ENCODE data around the gene BUD31. TPM values are rescaled to one million over a fixed set of nuclear protein-coding genes. Genes with fewer than 3 reads are reported as not detected.
"Not testable (repeated sequence)": the region's sequence is repeated elsewhere in the genome, so short reads cannot be mapped to it uniquely, and the experiment has no call there.

Gene BUD31
- total RNA-seq, 2 experiments from 2014 or later, result 101 to 110 TPM

DNA sequence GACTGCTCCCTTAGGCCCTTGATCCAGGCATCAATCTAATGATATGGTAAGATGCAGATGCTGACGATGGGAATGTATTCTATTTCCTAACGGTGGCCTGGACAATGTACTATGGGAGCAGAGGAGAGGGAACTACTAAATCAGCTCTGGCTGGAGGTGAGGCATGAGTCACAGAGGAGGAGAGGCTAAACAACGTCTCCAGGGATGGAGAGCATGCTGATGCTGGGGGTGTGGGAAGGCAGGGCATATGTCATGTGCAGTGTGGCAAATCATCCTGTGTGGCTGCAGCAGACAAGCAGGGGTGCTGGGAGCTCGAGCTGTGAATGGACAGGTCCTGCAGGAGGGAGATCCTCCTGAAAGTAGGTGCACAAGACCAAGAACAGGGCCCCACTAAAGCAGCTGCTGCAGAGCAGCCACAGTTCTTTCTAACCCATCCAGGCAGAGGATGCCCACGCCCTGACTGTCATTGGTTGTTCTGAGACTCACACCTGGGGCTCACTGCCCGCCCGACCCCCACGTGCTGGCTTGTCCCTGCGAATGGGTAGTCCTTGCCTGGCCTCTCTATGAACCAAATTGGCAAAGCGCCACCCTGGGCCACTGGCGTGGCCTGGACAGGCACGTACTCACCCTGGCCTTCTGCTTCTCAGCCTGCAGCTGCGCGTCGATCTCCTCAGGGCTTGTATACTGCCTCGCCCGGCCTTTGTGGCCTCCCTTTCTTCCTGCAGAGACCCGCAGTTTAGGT lies 4.4 kb upstream of the BUD31 start:
- H3K4me1 Mint-ChIP-seq (ENCODE audit: low read depth), result peaks cover 29% of the 10 kb centered on the region
- DNase-seq (no peak), ATAC-seq (no peak)
- POLR2A ChIA-PET, result interaction anchor here (0.6 kb wide), 1 partner anchor 10 kb away, joined by 3 read pairs; no protein-coding TSS in a partner anchor
- H3K36me3 Mint-ChIP-seq (ENCODE audit: low read depth), result peaks cover 36% of the 10 kb centered on the region
- H3K9me3 Mint-ChIP-seq (ENCODE audit: insufficient read depth), result no peaks in the 10 kb centered on the region
- CTCF ChIA-PET, result no interaction called here
- peak overlapping the region; percentile 37 for H3K27ac Mint-ChIP-seq
- H3K4me3 Mint-ChIP-seq, result no peak overlapping the region
- H3K27me3 Mint-ChIP-seq (ENCODE audit: low read depth), result no peaks in the 10 kb centered on the region

DNA sequence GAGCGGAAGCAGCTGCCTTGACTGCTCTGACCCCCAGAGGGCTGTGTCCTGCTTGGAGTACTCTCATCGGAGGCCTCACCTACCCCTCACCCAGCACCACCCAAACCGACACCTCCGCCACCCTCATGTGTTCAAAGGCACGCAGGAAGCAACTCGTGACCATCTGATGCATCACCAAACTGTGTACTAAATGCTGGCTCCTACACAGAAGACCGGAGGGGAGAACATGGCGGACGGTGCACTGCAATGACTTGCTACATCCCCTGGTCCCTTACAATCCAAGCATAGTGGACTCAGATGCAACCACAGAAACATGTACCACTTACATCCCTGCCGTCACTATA lies 3.8 kb upstream of the BUD31 start:
- no peak overlapping the region for H3K27ac Mint-ChIP-seq
- peaks cover 33% of the 10 kb centered on the region for H3K4me1 Mint-ChIP-seq (ENCODE audit: low read depth)
- DNase-seq (no peak), ATAC-seq (no peak)
- no peaks in the 10 kb centered on the region for H3K9me3 Mint-ChIP-seq (ENCODE audit: insufficient read depth)
- POLR2A ChIA-PET, result no interaction called here
- H3K27me3 Mint-ChIP-seq (ENCODE audit: low read depth), result no peaks in the 10 kb centered on the region
- H3K36me3 Mint-ChIP-seq (ENCODE audit: low read depth), result peaks cover 38% of the 10 kb centered on the region
- CTCF ChIA-PET, result interaction anchor here (1.0 kb wide), 1 partner anchor 18 kb away, joined by 4 read pairs; no protein-coding TSS in a partner anchor
- H3K4me3 Mint-ChIP-seq, result no peak overlapping the region

GRCh38 chr7:99406557-99406956 lies 2.2 kb upstream of the BUD31 start:
- H3K27me3 Mint-ChIP-seq (ENCODE audit: low read depth), result no peaks in the 10 kb centered on the region
- CTCF ChIA-PET, result interaction anchor here (1.2 to 3.2 kb wide), 7 partner anchors 7 to 345 kb away, joined by 3 to 17 read pairs (median 6); no protein-coding TSS in a partner anchor
- DNase-seq (peak; percentile 33), ATAC-seq (no peak)
- POLR2A ChIA-PET, result interaction anchor here (1.0 to 4.0 kb wide), 8 partner anchors 7 to 151 kb away, joined by 3 to 53 read pairs (median 23); partner anchors contain the start of genes ARPC1B, ZKSCAN5 and ZNF655
- H3K36me3 Mint-ChIP-seq (ENCODE audit: low read depth), result peaks cover 34% of the 10 kb centered on the region
- peaks cover 46% of the 10 kb centered on the region for H3K4me1 Mint-ChIP-seq (ENCODE audit: low read depth)
- peak overlapping the region; percentile 98 for H3K4me3 Mint-ChIP-seq
- H3K9me3 Mint-ChIP-seq (ENCODE audit: insufficient read depth), result no peaks in the 10 kb centered on the region
- H3K27ac Mint-ChIP-seq, result peak overlapping the region; percentile 99

GRCh38 chr7:99407872-99408378 lies 844 bp upstream of the BUD31 start:
- Mint-ChIP-seq H3K4me1 (ENCODE audit: low read depth) (peaks cover 48% of the 10 kb centered on the region), H3K4me3 (peak overlapping the region; percentile 98), H3K27me3 (ENCODE audit: low read depth) (no peaks in the 10 kb centered on the region), H3K9me3 (ENCODE audit: insufficient read depth) (no peaks in the 10 kb centered on the region), H3K36me3 (ENCODE audit: low read depth) (peaks cover 39% of the 10 kb centered on the region), H3K27ac (peak overlapping the region; percentile 99)
- DNase-seq (peak; percentile 49), ATAC-seq (peak; percentile 13)
- ChIA-PET CTCF (interaction anchor here (1.0 to 3.2 kb wide), 9 partner anchors 9 to 347 kb away, joined by 3 to 17 read pairs (median 4); no protein-coding TSS in a partner anchor), POLR2A (interaction anchor here (0.7 to 4.0 kb wide), 12 partner anchors 8 to 674 kb away, joined by 3 to 53 read pairs (median 10); partner anchors contain the start of genes ARPC1B, CPSF4, PTCD1 and ZKSCAN5)

GRCh38 chr7:99409192-99409572 lies 413 bp downstream of the BUD31 start:
- peak overlapping the region; percentile 98 for H3K4me3 Mint-ChIP-seq
- ChIA-PET POLR2A (interaction anchor here (0.6 to 4.0 kb wide), 24 partner anchors 8 to 690 kb away, joined by 3 to 53 read pairs (median 4); partner anchors contain the start of genes ARPC1A, ARPC1B, ATP5MF and CPSF4), CTCF (interaction anchor here (0.6 to 3.2 kb wide), 9 partner anchors 10 to 67 kb away, joined by 3 to 17 read pairs (median 3); partner anchors contain the start of genes CPSF4 and PTCD1)
- H3K9me3 Mint-ChIP-seq (ENCODE audit: insufficient read depth), result no peaks in the 10 kb centered on the region
- H3K27me3 Mint-ChIP-seq (ENCODE audit: low read depth), result no peaks in the 10 kb centered on the region
- H3K36me3 Mint-ChIP-seq (ENCODE audit: low read depth), result peaks cover 34% of the 10 kb centered on the region
- peaks cover 48% of the 10 kb centered on the region for H3K4me1 Mint-ChIP-seq (ENCODE audit: low read depth)
- H3K27ac Mint-ChIP-seq, result peak overlapping the region; percentile 99
- ATAC-seq, result peak; percentile 14
- no peak for DNase-seq

GRCh38 chr7:99409806-99410205 lies 1.0 kb downstream of the BUD31 start:
- DNase-seq, result no peak
- Mint-ChIP-seq H3K4me1 (ENCODE audit: low read depth) (peaks cover 44% of the 10 kb centered on the region), H3K36me3 (ENCODE audit: low read depth) (peaks cover 34% of the 10 kb centered on the region), H3K27me3 (ENCODE audit: low read depth) (no peaks in the 10 kb centered on the region), H3K4me3 (peak overlapping the region; percentile 98), H3K9me3 (ENCODE audit: insufficient read depth) (no peaks in the 10 kb centered on the region), H3K27ac (peak overlapping the region; percentile 99)
- CTCF ChIA-PET, result interaction anchor here (1.6 to 1.9 kb wide), 2 partner anchors 44 to 49 kb away, joined by 3 to 4 read pairs; no protein-coding TSS in a partner anchor
- POLR2A ChIA-PET, result interaction anchor here (1.1 to 3.4 kb wide), 6 partner anchors 10 to 91 kb away, joined by 4 to 23 read pairs (median 6); partner anchors contain the start of genes ARPC1A and ZNF394
- no peak for ATAC-seq

DNA sequence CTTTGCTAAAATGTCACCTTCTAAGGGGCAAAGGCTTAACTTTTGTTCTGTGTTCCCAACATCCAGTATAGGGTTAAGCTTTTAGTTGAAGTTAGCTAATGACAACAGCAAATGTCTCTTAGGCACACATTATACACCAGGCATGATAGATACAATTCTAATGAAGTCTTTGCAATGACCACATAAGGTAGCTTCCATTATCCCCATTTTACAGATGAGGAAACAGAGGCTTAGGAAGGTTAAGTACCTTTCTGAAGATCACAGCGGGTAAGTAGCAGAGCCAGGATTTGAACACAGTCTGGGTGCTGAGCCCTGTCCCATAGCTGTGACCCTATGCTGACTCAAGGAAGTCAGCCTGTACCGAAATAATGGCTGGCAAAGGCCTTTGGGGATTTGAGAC lies 1.9 kb downstream of the BUD31 start:
- no peak for ATAC-seq
- Mint-ChIP-seq H3K4me1 (ENCODE audit: low read depth) (peaks cover 46% of the 10 kb centered on the region), H3K9me3 (ENCODE audit: insufficient read depth) (no peaks in the 10 kb centered on the region), H3K27me3 (ENCODE audit: low read depth) (no peaks in the 10 kb centered on the region), H3K27ac (peak overlapping the region; percentile 39), H3K36me3 (ENCODE audit: low read depth) (peaks cover 42% of the 10 kb centered on the region), H3K4me3 (peak overlapping the region; percentile 98)
- POLR2A ChIA-PET, result interaction anchor here (2.3 kb wide), 1 partner anchor 9 kb away, joined by 6 read pairs; no protein-coding TSS in a partner anchor
- DNase-seq, result no peak
- CTCF ChIA-PET, result interaction anchor here (1.9 kb wide), 1 partner anchor 45 kb away, joined by 4 read pairs; no protein-coding TSS in a partner anchor

DNA sequence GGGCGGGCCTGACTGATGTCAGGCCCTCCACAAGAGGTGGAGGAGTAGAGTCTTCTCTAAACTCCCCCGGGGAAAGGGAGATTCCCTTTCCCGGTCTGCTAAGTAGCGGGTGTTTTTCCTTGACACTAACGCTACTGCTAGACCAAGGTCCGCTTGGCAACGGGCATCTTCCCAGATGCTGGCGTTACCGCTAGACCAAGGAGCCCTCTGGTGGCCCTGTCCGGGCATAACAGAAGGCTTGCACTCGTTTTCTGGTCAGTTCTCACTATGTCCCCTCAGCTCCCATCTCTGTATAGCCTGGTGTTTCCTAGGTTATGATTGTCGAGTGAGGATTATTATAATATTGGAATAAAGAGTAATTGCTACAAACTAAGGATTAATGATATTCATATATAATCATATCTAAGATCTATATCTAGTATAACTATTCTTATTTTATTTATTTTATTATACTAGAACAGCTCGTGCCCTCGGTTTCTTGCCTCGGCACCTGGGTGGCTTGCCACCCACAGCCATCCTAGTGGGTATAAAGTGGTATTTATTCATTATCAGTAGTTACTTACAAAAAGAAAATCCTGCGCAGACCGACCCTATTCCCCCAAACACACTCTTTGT lies 6.9 kb downstream of the BUD31 start:
- not testable (repeated sequence) for H3K9me3 Mint-ChIP-seq (ENCODE audit: insufficient read depth); ATAC-seq; H3K27ac Mint-ChIP-seq; H3K4me3 Mint-ChIP-seq; H3K27me3 Mint-ChIP-seq (ENCODE audit: low read depth)
- Mint-ChIP-seq H3K36me3 (ENCODE audit: low read depth) (peaks cover 70% of the 10 kb centered on the region), H3K4me1 (ENCODE audit: low read depth) (peaks cover 21% of the 10 kb centered on the region)
- ChIA-PET CTCF (interaction anchor here (0.7 to 2.1 kb wide), 2 partner anchors 8 to 13 kb away, joined by 4 to 8 read pairs; no protein-coding TSS in a partner anchor), POLR2A (interaction anchor here (0.6 kb wide), 1 partner anchor 137 kb away, joined by 4 read pairs; no protein-coding TSS in a partner anchor)
- DNase-seq, result peak; percentile 38

DNA sequence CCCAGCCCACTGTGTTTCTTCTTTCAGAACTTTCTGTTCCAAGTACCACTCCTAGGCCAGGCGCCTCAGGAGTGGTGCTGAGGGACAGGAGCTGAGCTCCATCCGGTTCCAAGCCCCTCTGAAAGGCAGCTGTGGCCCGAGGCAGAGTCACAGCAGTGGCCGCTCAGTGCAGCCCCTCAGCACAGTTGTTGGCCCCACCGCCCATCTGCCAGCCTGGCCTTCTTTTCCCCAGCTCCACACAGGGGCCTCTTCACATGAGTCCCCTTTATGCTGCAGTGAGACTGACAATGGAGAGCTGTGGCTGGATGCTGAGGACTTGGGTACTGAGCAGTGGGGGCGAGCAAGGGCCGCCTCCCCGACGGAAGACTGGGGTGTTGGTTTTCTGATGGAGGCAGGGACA lies 9.5 kb downstream of the BUD31 start:
- Mint-ChIP-seq H3K36me3 (ENCODE audit: low read depth) (peaks cover 60% of the 10 kb centered on the region), H3K27ac (no peak overlapping the region), H3K27me3 (ENCODE audit: low read depth) (no peaks in the 10 kb centered on the region), H3K4me1 (ENCODE audit: low read depth) (peaks cover 9% of the 10 kb centered on the region), H3K9me3 (ENCODE audit: insufficient read depth) (no peaks in the 10 kb centered on the region), H3K4me3 (no peak overlapping the region)
- ChIA-PET POLR2A (interaction anchor here (1.3 to 1.4 kb wide), 2 partner anchors 9 to 21 kb away, joined by 4 to 5 read pairs; partner anchors contain the start of genes BUD31, CPSF4, PDAP1 and PTCD1), CTCF (no interaction called here)
- no peak for DNase-seq
- ATAC-seq, result no peak

DNA sequence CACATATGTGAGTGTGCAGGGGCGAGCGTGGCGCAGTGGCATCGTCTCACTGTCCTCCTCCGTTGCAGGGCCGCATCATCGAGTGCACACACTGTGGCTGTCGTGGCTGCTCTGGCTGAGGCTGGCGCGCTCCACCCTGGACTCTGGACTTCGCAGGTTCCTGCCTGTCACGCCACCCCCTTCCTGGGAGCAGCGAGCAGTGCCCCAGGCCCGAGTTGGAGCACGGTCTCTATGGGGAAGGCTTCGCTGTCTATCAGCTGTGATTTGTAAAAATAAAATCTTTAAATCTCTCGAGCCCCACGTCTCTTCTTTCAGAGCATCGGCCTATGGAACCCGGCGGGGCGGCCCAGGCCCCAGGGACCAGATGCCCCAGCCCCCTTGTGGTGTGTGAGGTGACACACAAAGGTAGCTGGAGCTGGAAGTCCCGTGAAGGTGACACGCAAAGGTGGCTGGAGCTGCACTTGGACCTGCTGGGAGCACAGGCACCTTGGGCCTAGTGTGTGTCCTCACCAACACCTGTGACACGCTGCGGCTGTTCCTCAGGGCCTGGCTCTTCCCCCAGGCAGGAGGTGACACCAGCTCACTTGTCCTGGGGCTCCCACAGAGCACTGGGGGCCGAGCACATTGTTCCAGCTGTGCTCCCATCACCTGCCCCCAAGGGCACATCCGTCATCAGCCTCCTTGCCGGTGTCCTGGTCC lies 10.7 kb downstream of the BUD31 start:
- DNase-seq (no peak), ATAC-seq (peak; percentile 12)
- Mint-ChIP-seq H3K27me3 (ENCODE audit: low read depth) (no peaks in the 10 kb centered on the region), H3K9me3 (ENCODE audit: insufficient read depth) (no peaks in the 10 kb centered on the region), H3K4me1 (ENCODE audit: low read depth) (peaks cover 9% of the 10 kb centered on the region), H3K36me3 (ENCODE audit: low read depth) (peaks cover 59% of the 10 kb centered on the region), H3K27ac (no peak overlapping the region), H3K4me3 (no peak overlapping the region)
- ChIA-PET CTCF (no interaction called here), POLR2A (interaction anchor here (1.3 kb wide), 2 partner anchors 10 to 12 kb away, joined by 6 to 7 read pairs; partner anchors contain the start of gene BUD31)

- Mint-ChIP-seq H3K9me3 (ENCODE audit: insufficient read depth) (no peaks in the 10 kb centered on the region), H3K36me3 (ENCODE audit: low read depth) (peaks cover 55% of the 10 kb centered on the region), H3K27me3 (ENCODE audit: low read depth) (no peaks in the 10 kb centered on the region), H3K27ac (no peak overlapping the region), H3K4me1 (ENCODE audit: low read depth) (peaks cover 4% of the 10 kb centered on the region), H3K4me3 (no peak overlapping the region)
- ATAC-seq, result no peak
- ChIA-PET CTCF (no interaction called here), POLR2A (interaction anchor here (1.3 kb wide), 2 partner anchors 10 to 13 kb away, joined by 6 to 7 read pairs; partner anchors contain the start of gene BUD31)
- DNase-seq, result no peak
Measured at GRCh38 chr7:99420213-99420612, 11.4 kb downstream of the BUD31 start.

Measured in activated CD8-positive, alpha-beta T cell treated with anti-CD3 and anti-CD28 coated beads, Interleukin-2, amount 10 ng/mL, durations not matched to agents 7 days and 5 days (primary cell).